ENCODE data around the gene PRIMA1.

Gene PRIMA1

DNA sequence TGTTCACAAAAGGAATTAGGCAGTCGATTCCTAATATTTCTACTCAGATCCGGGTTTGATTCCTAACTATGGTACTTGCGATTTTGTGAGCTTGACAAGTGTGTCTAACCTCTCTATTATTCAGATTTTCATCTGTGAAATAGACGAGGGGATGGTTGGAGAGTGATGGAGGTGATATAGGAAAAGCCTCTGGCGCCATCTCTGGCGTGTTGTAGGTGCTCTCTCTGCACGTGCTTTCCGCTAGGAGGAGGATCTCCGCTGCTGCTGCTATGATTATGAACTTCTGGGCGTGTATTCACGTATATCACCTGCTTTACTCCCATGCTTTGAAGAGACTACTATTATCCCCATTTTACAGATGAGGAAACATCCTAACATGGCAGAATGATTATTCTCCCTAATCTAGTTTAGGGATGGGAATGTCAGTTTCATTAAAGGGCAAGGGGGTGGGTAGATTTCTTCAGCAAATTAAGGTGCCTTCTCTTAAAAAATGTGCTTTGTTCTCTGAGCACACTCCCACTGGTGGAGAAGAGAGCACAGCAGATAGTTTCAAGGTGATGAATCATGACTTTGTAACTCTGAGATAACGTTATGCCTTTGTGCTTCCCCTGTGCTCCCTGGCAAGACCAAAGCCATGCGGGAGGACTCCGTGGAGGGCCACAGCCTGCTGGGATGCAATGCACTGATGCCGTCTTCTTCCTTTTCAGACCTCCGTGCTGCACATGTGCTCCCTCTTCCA lies 97.1 kb downstream of the PRIMA1 start:
- Histone ChIP-seq H3K4me1 (0 out of 2 replicates have a peak, but pooled peaks cover 5% of the 10 kb centered on the region), H3K4me2 (no peak overlapping the region), H4K20me1 (no peaks in the 10 kb centered on the region), H3K9me3 (no peaks in the 10 kb centered on the region), H3K27me3 (no peaks in the 10 kb centered on the region), H3K27ac (no peak overlapping the region), H3K9ac (no peak overlapping the region), H3K4me3 (no peak overlapping the region), H3K36me3 (no peaks in the 10 kb centered on the region)
- no peak for TF ChIP-seq Cebpa-rat (IDR thresholded peaks at IDR 0.05)

DNA sequence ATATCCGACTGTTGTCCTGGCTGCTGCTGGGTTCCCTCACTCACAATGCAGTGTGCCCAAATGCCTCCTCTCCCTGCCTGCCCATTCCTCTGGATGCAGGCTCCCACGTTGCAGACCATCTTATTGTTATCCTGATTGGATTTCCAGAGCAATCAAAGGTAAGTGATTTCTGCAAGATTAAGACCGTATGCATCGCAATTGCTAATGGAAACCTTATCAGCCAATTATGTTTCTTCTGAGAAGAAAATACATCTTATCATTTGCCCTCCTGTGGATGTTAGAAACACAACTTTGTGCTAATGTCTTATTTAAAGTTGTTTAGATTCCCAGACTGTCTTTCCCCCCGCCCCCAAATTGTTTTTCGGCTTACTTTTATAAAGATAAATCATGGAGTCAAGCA lies 98.1 kb downstream of the PRIMA1 start:
- Histone ChIP-seq H3K4me1 (0 out of 2 replicates have a peak, but pooled peaks cover 5% of the 10 kb centered on the region), H3K36me3 (no peaks in the 10 kb centered on the region)
- TF ChIP-seq Cebpa-rat (IDR thresholded peaks at IDR 0.05) = no peak

DNA sequence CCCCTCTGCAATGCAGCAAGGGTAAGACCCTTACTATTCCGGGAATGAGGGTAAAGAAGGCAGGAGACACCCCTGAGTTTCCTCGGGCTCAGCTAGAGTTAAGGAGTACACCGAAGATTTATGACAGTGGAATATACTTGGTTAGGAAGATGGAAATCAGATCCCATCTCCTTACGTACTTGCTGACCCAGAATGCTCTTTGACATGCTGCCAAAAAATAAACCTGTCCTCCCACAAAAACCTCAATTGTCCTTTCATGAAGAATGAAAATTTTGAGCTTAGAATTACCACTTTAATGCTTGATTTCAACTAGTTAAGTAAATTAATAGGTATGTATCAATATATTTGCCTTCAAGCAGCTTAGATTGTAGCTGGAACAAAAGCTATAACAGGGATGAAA lies 99.5 kb downstream of the PRIMA1 start:
- H3K27me3 ChIP-seq = no peaks in the 10 kb centered on the region
- no peak overlapping the region for H3K9ac ChIP-seq
- H3K27ac ChIP-seq = no peak overlapping the region
- H4K20me1 ChIP-seq = no peaks in the 10 kb centered on the region
- no peak overlapping the region for H3K4me2 ChIP-seq
- 0 out of 2 replicates have a peak, but pooled peaks cover 5% of the 10 kb centered on the region for H3K4me1 ChIP-seq
- no peaks in the 10 kb centered on the region for H3K36me3 ChIP-seq
- no peak overlapping the region for H3K4me3 ChIP-seq
- TF ChIP-seq Cebpa-rat (IDR thresholded peaks at IDR 0.05) = no peak
- H3K9me3 ChIP-seq = no peaks in the 10 kb centered on the region

More for the DNA sequence above, 98.1 kb downstream of the PRIMA1 start:
- H3K4me3 ChIP-seq = no peak overlapping the region
- no peaks in the 10 kb centered on the region for H3K9me3 ChIP-seq
- no peaks in the 10 kb centered on the region for H3K27me3 ChIP-seq
- no peaks in the 10 kb centered on the region for H4K20me1 ChIP-seq
- H3K27ac ChIP-seq = no peak overlapping the region
- H3K9ac ChIP-seq = no peak overlapping the region
- no peak overlapping the region for H3K4me2 ChIP-seq

DNA sequence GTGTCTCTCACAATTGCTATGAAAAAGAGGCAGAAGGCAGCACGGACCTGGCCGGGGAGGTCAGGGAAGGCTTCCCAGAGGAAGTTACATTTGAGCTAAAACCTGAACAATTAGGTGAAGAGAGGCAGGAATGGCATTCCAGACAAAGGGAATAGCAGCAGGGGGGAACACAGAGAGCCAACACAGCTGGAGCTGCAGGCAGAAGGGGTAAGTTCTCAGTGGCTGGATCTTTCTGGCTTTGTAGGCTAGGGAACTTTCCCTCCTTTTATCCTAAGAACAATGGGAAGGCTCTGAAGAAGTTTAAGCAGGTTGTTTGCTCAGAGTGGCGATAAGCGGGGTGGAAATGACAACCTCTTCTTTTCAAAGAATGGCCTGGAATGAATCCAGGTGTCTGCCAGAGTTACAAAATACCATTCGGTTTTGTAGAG lies 100.0 kb downstream of the PRIMA1 start:
- no peaks in the 10 kb centered on the region for H3K36me3 ChIP-seq
- no peak overlapping the region for H3K27ac ChIP-seq
- no peaks in the 10 kb centered on the region for H3K9me3 ChIP-seq
- no peak for TF ChIP-seq Cebpa-rat (IDR thresholded peaks at IDR 0.05)
- H3K27me3 ChIP-seq = no peaks in the 10 kb centered on the region
- no peaks in the 10 kb centered on the region for H4K20me1 ChIP-seq
- H3K4me1 ChIP-seq = peaks cover 7% of the 10 kb centered on the region; the same call in 1 of the 2 replicates
- no peak overlapping the region for H3K4me2 ChIP-seq
- no peak overlapping the region for H3K4me3 ChIP-seq
- H3K9ac ChIP-seq = no peak overlapping the region

DNA sequence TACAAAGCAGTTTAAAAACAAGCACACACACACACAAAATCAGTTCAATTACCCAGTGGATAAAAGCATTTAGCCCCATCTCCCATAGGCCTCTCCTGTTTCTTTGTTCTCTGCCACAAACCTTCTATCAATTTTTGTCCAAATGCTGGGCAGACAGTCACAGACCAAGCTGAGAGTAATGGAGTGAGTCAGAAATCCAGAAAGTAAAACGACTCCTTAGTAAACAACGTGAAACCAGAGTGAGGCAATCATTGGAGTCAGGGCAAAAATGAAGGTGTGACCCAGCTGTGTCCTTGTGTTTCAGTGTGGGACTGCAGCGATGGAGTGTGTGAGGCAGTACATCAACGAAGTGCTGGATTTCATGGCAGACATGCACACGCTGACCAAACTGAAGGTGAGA lies 102.0 kb downstream of the PRIMA1 start:
- Histone ChIP-seq H3K4me1 (peaks cover 12% of the 10 kb centered on the region; the same call in 1 of the 2 replicates), H3K4me2 (no peak overlapping the region), H3K27me3 (no peaks in the 10 kb centered on the region), H4K20me1 (no peaks in the 10 kb centered on the region), H3K27ac (no peak overlapping the region), H3K9me3 (no peaks in the 10 kb centered on the region), H3K36me3 (no peaks in the 10 kb centered on the region), H3K4me3 (no peak overlapping the region), H3K9ac (no peak overlapping the region)
- no peak for TF ChIP-seq Cebpa-rat (IDR thresholded peaks at IDR 0.05)

DNA sequence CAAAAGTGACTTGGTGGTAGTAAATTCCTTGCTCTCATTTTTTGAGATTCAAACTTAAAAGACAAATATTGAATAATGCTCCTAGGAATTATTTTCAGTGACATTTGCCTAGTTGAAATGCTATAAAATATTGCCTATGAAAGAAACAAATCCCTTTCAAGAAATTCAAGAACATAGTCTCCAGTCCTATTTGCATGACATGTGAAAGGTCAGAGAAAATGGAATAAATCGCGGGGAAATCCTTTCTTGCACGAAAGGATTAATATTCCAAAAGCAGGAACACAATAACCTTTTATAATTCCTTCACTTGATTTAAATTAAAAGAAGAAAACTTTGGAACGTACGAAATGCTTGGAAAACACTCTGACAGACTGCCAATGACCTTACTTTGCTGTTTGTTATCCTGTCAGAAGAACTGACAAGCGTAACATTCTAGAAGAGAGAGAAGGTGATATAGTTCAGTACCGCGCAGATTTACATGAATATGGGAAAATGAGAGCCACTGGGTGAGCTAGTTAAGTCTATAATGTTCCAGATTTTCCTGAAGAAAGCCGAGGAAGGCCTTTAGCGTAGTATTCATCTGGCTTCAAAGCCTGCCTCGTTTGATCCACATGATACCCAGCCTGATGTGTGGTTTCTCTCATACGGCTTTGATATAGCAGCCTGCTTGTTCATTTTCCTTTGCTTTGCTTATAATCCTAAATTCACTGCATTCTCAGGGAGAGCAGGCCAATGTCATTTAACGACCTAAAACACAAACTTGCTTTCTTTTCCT lies 103.0 kb downstream of the PRIMA1 start:
- Histone ChIP-seq H3K9ac (no peak overlapping the region), H3K4me1 (peaks cover 12% of the 10 kb centered on the region; the same call in 1 of the 2 replicates), H3K4me3 (no peak overlapping the region), H3K27ac (no peak overlapping the region), H3K9me3 (no peaks in the 10 kb centered on the region), H3K27me3 (no peaks in the 10 kb centered on the region), H3K36me3 (no peaks in the 10 kb centered on the region), H3K4me2 (no peak overlapping the region), H4K20me1 (no peaks in the 10 kb centered on the region)
- TF ChIP-seq Cebpa-rat (IDR thresholded peaks at IDR 0.05) = no peak

DNA sequence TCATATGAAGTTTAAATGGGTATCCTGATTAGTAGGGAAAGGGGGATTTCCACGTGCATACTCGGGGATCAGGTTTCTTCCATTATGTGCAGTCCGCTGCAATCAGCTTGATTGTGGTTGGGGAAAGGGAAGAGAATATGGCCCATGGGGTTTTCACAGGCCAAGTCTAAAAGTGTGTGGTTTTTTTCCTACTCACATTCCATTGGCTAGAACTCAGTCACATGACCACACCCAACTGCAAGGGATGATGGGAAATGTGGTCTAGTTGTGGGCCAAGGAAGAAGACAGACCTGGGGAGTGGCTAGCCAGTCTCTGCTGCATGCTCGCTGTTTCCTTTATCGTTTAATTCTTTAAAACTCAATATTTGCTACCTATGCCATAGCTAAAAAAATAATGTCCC lies 105.1 kb downstream of the PRIMA1 start:
- no peak for TF ChIP-seq Cebpa-rat (IDR thresholded peaks at IDR 0.05)
- H3K4me1 ChIP-seq = peaks cover 12% of the 10 kb centered on the region; the same call in 1 of the 2 replicates
- no peaks in the 10 kb centered on the region for H4K20me1 ChIP-seq
- H3K4me3 ChIP-seq = no peak overlapping the region
- no peak overlapping the region for H3K27ac ChIP-seq
- peak overlapping the region; percentile 21; the same call in 1 of the 2 replicates for H3K4me2 ChIP-seq
- no peak overlapping the region for H3K9ac ChIP-seq
- H3K27me3 ChIP-seq = no peaks in the 10 kb centered on the region
- no peaks in the 10 kb centered on the region for H3K36me3 ChIP-seq
- no peaks in the 10 kb centered on the region for H3K9me3 ChIP-seq

DNA sequence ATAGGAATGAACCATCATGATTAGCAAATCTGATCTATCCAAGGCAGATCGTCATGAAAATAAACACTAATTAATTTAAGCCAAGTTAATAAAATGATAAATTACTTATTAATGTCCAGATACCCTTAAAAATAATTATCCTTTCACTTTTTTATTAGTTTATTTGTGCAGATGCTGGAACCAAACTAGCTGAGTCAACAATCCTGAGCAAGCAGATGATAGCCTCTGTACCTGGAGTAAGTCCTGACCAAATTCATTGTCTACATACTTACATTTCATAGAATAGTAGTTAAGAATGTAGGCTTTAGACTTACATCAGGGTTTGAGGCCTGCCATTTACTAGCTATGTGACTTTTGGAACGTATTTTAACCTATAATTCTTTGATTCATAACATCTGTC lies 105.8 kb downstream of the PRIMA1 start:
- TF ChIP-seq Cebpa-rat (IDR thresholded peaks at IDR 0.05) = no peak
- Histone ChIP-seq H3K36me3 (no peaks in the 10 kb centered on the region), H3K4me2 (no peak overlapping the region), H3K4me1 (peaks cover 10% of the 10 kb centered on the region; the same call in 1 of the 2 replicates), H3K4me3 (no peak overlapping the region), H4K20me1 (no peaks in the 10 kb centered on the region), H3K27me3 (no peaks in the 10 kb centered on the region), H3K27ac (no peak overlapping the region), H3K9me3 (no peaks in the 10 kb centered on the region), H3K9ac (no peak overlapping the region)

DNA sequence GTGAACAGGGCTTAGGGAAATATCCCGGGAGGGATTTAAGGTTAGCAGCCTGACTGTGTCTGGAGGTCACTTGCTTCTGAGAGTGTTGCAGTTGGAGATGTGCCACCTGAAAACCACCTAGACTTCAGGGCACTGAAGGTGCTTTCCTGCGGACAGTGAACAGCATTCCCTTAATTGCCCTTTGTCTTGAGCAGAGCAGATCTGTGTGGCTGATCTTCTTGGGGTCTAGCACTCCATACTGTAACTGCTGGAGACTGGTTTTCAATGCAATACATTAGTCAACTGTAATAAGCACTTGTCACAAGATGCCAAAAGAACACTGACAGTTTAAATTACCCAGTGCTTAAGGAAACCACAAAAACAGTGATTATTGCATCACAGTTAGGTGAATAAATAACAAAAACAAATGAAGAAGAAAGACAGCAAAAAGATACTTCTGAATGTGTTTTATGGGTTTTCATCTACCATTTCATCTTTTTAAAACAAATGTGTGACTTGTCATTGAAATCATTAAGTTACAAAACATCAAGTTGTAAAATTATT lies 111.8 kb downstream of the PRIMA1 start:
- Histone ChIP-seq H3K27me3 (no peaks in the 10 kb centered on the region), H3K9me3 (no peaks in the 10 kb centered on the region), H3K4me2 (no peak overlapping the region), H4K20me1 (no peaks in the 10 kb centered on the region), H3K36me3 (no peaks in the 10 kb centered on the region), H3K4me3 (no peak overlapping the region), H3K4me1 (no peaks in the 10 kb centered on the region), H3K27ac (no peak overlapping the region), H3K9ac (no peak overlapping the region)
- TF ChIP-seq Cebpa-rat (IDR thresholded peaks at IDR 0.05) = no peak

DNA sequence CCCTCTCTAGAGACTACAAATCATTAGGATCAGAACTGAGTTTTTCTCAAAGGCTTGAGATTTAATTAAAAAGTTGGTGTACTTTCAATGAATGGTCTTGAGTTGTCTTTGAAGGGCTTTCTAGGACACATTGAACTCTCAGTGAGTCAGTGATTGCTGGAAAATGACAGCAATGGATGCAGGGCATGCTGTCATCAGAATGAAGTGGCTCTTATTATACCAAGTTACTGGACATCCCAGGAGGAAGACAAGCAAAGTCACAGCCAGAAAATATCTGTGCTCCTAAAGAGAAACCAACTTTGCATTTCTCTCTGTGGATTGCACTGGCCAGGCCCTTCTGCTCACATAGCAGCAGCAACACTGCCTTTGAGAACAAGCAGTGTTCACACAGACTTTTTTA lies 112.6 kb downstream of the PRIMA1 start:
- no peak for TF ChIP-seq Cebpa-rat (IDR thresholded peaks at IDR 0.05)
- Histone ChIP-seq H3K4me3 (no peak overlapping the region), H3K27me3 (no peaks in the 10 kb centered on the region), H3K4me1 (no peaks in the 10 kb centered on the region), H3K9me3 (no peaks in the 10 kb centered on the region), H4K20me1 (no peaks in the 10 kb centered on the region), H3K36me3 (no peaks in the 10 kb centered on the region), H3K4me2 (no peak overlapping the region), H3K9ac (no peak overlapping the region), H3K27ac (no peak overlapping the region)
